Tibial artery (tissue), 4 donors: Measurements from ENCODE around the gene TBCEL.

ENCODE experiments used
- DNase-seq, 2 donors: peaks; one replicate each; pipeline ENCODE4 v3.0.0-alpha.2; 2019
- H3K27ac ChIP-seq, 2 donors: fragments of 200-600 bp; sonication (generic) in 1 of 2; 1 replicate in 1 of 2; 2 replicates in 1 of 2; pipeline ENCODE4 v1.5.1; 2018 to 2019; ENCODE audit warnings: mild to moderate bottlenecking in 1 of 2
- H3K27me3 ChIP-seq, 2 donors: fragments of 200-600 bp; sonication (generic) in 1 of 2; one replicate each; pipeline versions ENCODE4 v1.5.1 to v1.6.0; 2016 to 2019
- H3K36me3 ChIP-seq, 3 donors: fragments of 200-600 bp; sonication (generic) in 2 of 3; one replicate each; pipeline ENCODE4 v1.5.1; 2016 to 2019; ENCODE audit warnings: mild to moderate bottlenecking in 2 of 3
- H3K4me1 ChIP-seq, 4 donors: fragments of 200-600 bp; sonication (generic) in 2 of 4; 1 replicate in 3 of 4; 2 replicates in 1 of 4; pipeline ENCODE4 v1.5.1; 2016 to 2019
- H3K4me3 ChIP-seq, 2 donors: fragments of 200-600 bp; sonication (generic) in 1 of 2; 1 replicate in 1 of 2; 2 replicates in 1 of 2; pipeline ENCODE4 v1.5.1; 2018 to 2019; ENCODE audit warnings: mild to moderate bottlenecking in 2 of 2
- H3K9me3 ChIP-seq, 3 donors: fragments of 200-600 bp; sonication (generic) in 1 of 3; one replicate each; pipeline ENCODE4 v1.5.1; 2016 to 2019
- CTCF ChIP-seq, 2 experiments: fragments of 200-600 bp in 1 of 2; fragments of 450-650 bp in 1 of 2; IDR thresholded peaks; one replicate each; pipeline ENCODE4 v1.5.1; 2017 to 2019; ENCODE audit warnings: antibody characterized with exemption in 2 of 2, mild to moderate bottlenecking in 1 of 2, moderate library complexity in 1 of 2
- intact Hi-C: fragments of 100-400 bp; cut with DNase I; formaldehyde crosslinking; loops from one replicate; pipeline ENCODE4 v1.15.0; 2023; ENCODE audit warnings: low total_unique reads

TBCEL gene

GRCh38 chr11:121032546-121032945 lies 8.6 kb downstream of the TBCEL start:
- H3K9me3 ChIP-seq = no peaks in the 10 kb centered on the region
- no peaks in the 10 kb centered on the region for H3K27me3 ChIP-seq
- H3K4me3 ChIP-seq = no peak overlapping the region
- no peak overlapping the region for H3K27ac ChIP-seq
- intact Hi-C loops = no loop called here
- no peak for DNase-seq
- no peaks in the 10 kb centered on the region for H3K36me3 ChIP-seq
- no peaks in the 10 kb centered on the region for H3K4me1 ChIP-seq
- TF ChIP-seq CTCF (IDR thresholded peaks at IDR 0.05) = no peak

DNA sequence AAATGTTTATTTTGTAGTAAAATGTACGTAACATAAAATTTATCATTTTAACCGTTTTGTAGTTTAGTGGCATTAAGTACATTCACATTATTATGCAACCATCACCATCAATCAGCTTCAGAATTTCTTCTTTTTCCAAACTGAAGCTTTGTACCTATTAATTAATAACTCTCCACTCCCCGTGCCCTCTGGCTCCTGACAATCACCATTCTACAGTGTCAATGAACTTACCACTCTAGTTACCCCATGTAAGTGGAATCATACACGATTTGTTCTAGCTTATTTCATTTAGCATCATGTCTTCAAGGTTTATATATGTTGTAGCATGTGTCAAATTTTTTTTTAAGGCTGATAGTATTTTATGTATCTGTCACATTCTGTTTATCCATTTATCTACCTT lies 9.7 kb downstream of the TBCEL start:
- no peak for DNase-seq
- intact Hi-C loops = no loop called here
- Histone ChIP-seq H3K27me3 (no peaks in the 10 kb centered on the region), H3K27ac (no peak overlapping the region), H3K36me3 (no peaks in the 10 kb centered on the region), H3K9me3 (no peaks in the 10 kb centered on the region), H3K4me1 (no peaks in the 10 kb centered on the region), H3K4me3 (no peak overlapping the region)
- no peak for TF ChIP-seq CTCF (IDR thresholded peaks at IDR 0.05)

- Histone ChIP-seq H3K27me3 (no peaks in the 10 kb centered on the region), H3K27ac (no peak overlapping the region), H3K9me3 (no peaks in the 10 kb centered on the region), H3K4me1 (no peaks in the 10 kb centered on the region), H3K36me3 (no peaks in the 10 kb centered on the region), H3K4me3 (no peak overlapping the region)
- TF ChIP-seq CTCF (IDR thresholded peaks at IDR 0.05) = no peak
- DNase-seq = no peak
- intact Hi-C loops = no loop called here
Observed at GRCh38 chr11:121035169-121035755, 11.4 kb downstream of the TBCEL start.

GRCh38 chr11:121035780-121036179 lies 11.9 kb downstream of the TBCEL start:
- intact Hi-C loops = no loop called here

GRCh38 chr11:121037016-121037415 lies 13.1 kb downstream of the TBCEL start:
- DNase-seq = no peak
- no peak overlapping the region for H3K27ac ChIP-seq
- H3K36me3 ChIP-seq = no peaks in the 10 kb centered on the region
- H3K4me3 ChIP-seq = no peak overlapping the region
- H3K9me3 ChIP-seq = no peaks in the 10 kb centered on the region
- intact Hi-C loops = no loop called here
- H3K4me1 ChIP-seq = no peaks in the 10 kb centered on the region
- TF ChIP-seq CTCF (IDR thresholded peaks at IDR 0.05) = no peak
- no peaks in the 10 kb centered on the region for H3K27me3 ChIP-seq

More at GRCh38 chr11:121035780-121036179, 11.9 kb downstream of the TBCEL start:
- no peak for TF ChIP-seq CTCF (IDR thresholded peaks at IDR 0.05)
- Histone ChIP-seq H3K4me1 (no peaks in the 10 kb centered on the region), H3K4me3 (no peak overlapping the region), H3K27me3 (no peaks in the 10 kb centered on the region), H3K27ac (no peak overlapping the region), H3K9me3 (no peaks in the 10 kb centered on the region), H3K36me3 (no peaks in the 10 kb centered on the region)
- no peak for DNase-seq
